Osteoblast (primary cell): ENCODE measurements around the gene FAM3C. TPM values are rescaled to one million over a fixed set of nuclear protein-coding genes. Genes with fewer than 3 reads are reported as not detected.
"Not testable (repeated sequence)": the region's sequence is repeated elsewhere in the genome, so short reads cannot be mapped to it uniquely, and the experiment has no call there.

Experiments
- DNase-seq: peaks from one replicate; pipeline ENCODE4 v3.0.0; 2011; ENCODE audit warnings: low spot score, mixed read lengths; ENCODE audit not compliant: insufficient read length; ENCODE audit errors: missing footprints
- H2AFZ ChIP-seq: 2 replicates; pipeline ENCODE4 v1.6.0; 2011; ENCODE audit warnings: mild to moderate bottlenecking, low read length
- H3K27ac ChIP-seq: 2 replicates; pipeline ENCODE4 v1.5.1; 2011; ENCODE audit warnings: mild to moderate bottlenecking, low read depth, low read length, moderate library complexity
- H3K27me3 ChIP-seq: 2 replicates; pipeline ENCODE4 v1.6.0; 2012; ENCODE audit warnings: mild to moderate bottlenecking, control low read depth, inconsistent platforms, low read length, moderate library complexity; ENCODE audit not compliant: insufficient read depth
- H3K36me3 ChIP-seq: 2 replicates; pipeline ENCODE4 v1.5.1; 2011; ENCODE audit warnings: mild to moderate bottlenecking, low read length, control low read depth, moderate library complexity; ENCODE audit not compliant: insufficient read depth
- H3K4me1 ChIP-seq: 2 replicates; pipeline ENCODE4 v1.5.1; 2011; ENCODE audit warnings: mild to moderate bottlenecking, low read length, control low read depth, moderate library complexity; ENCODE audit not compliant: insufficient read depth
- H3K4me2 ChIP-seq: 2 replicates; pipeline ENCODE4 v1.6.0; 2011; ENCODE audit warnings: mild to moderate bottlenecking, low read length; ENCODE audit not compliant: insufficient read depth
- H3K4me3 ChIP-seq: fragments of 200-600 bp; sonication (generic); 3 replicates; pipeline ENCODE4 v1.5.1; 2012; ENCODE audit warnings: mild to moderate bottlenecking, low read length, inconsistent platforms; ENCODE audit not compliant: insufficient read depth
- H3K79me2 ChIP-seq: 2 replicates; pipeline ENCODE4 v1.6.0; 2012; ENCODE audit warnings: mild to moderate bottlenecking, low read length, control low read depth, inconsistent platforms; ENCODE audit not compliant: insufficient read depth
- H3K9me3 ChIP-seq: 2 replicates; pipeline ENCODE4 v1.5.1; 2011; ENCODE audit warnings: low read depth, low read length, control low read depth
- H4K20me1 ChIP-seq: 2 replicates; pipeline ENCODE4 v1.6.0; 2012; ENCODE audit warnings: mild to moderate bottlenecking, low read length, control low read depth; ENCODE audit not compliant: insufficient read depth
- total RNA-seq: library from RNA; depleted of rRNA; stranded (reverse); fragments of >200 nt; gene quantifications from 2 replicates; pipeline ENCODE4 v1.2.3, GENCODE V29; 2012
- TF ChIP-seq, protein P1 (sequence below): IDR thresholded peaks from 2 replicates; pipeline ENCODE4 v1.5.1; 2011; ENCODE audit warnings: mild to moderate bottlenecking, low read depth, low read length, moderate library complexity; ENCODE audit errors: extremely low read depth

The FAM3C gene
- total RNA-seq, 1 donor, result 65.5 TPM

DNA sequence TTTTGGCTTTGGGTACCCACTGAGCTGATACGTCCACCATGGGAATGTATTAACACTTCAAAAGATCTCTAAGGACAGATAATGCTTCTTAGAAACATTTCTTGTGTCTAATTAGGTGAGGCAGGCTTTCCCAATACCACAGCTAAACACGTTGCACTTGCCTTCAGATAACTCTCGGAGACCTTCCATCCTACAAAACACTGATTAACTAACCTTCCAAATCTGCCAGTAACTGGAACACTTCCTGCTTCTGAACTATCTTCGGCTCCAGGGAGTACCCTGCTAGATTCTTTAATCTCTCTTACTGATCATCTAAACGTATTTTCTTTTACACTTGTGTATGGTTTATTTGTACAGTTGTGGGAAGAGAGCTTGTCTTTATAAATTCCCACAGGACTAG, 68.4 kb downstream of the FAM3C start:
- H3K27me3 ChIP-seq, result peaks cover 39% of the 10 kb centered on the region
- H3K36me3 ChIP-seq, result no peaks in the 10 kb centered on the region
- H3K9me3 ChIP-seq, result no peaks in the 10 kb centered on the region
- no peak overlapping the region for H3K4me3 ChIP-seq
- no peak for DNase-seq
- no peak overlapping the region for H3K27ac ChIP-seq
- H3K4me1 ChIP-seq, result peaks cover 17% of the 10 kb centered on the region
- no peaks in the 10 kb centered on the region for H3K79me2 ChIP-seq
- no peak overlapping the region for H2AFZ ChIP-seq
- H3K4me2 ChIP-seq, result no peak overlapping the region
- TF ChIP-seq, protein P1, sequence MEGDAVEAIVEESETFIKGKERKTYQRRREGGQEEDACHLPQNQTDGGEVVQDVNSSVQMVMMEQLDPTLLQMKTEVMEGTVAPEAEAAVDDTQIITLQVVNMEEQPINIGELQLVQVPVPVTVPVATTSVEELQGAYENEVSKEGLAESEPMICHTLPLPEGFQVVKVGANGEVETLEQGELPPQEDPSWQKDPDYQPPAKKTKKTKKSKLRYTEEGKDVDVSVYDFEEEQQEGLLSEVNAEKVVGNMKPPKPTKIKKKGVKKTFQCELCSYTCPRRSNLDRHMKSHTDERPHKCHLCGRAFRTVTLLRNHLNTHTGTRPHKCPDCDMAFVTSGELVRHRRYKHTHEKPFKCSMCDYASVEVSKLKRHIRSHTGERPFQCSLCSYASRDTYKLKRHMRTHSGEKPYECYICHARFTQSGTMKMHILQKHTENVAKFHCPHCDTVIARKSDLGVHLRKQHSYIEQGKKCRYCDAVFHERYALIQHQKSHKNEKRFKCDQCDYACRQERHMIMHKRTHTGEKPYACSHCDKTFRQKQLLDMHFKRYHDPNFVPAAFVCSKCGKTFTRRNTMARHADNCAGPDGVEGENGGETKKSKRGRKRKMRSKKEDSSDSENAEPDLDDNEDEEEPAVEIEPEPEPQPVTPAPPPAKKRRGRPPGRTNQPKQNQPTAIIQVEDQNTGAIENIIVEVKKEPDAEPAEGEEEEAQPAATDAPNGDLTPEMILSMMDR, result no peak
- H4K20me1 ChIP-seq, result no peaks in the 10 kb centered on the region

DNA sequence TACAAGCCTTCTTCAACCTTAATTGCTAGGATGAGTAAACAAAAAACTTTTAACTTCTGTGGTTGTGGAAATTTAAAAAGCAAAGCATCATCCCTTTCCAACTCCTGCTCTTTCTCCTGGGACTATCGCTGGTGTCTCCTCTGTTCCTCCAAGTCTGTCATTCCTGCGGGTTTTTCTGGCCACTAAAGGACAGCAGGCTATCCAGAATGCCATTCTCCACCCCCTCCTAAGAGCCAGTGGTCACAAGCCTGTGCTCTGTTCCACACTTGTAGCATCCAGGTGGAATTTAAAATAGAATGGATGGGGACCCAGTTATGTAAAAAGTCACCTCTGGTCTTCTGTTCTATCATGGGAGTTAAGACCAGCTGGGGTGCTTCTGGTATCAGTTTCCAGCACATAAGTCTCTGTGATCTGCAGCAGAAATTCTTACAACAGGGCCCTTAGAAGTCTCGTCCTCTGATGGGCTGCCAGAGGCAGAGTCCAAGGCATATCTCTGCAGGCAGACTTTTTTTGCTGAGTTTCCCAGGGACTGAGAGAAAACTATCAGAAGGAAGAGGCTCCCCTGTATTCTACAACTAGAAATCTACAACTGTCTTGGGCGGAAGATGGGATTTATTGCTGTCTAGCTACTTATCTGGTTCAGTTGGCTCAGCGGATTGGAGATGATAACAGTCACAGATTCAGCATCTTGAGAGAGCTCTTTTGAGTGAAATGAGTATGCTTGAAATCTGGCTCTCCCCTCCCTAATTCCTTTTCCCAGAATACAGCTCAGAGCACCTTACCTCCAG, 72.4 kb downstream of the FAM3C start:
- no peak for DNase-seq
- peaks cover 8% of the 10 kb centered on the region for H3K27me3 ChIP-seq
- H2AFZ ChIP-seq, result no peak overlapping the region
- H4K20me1 ChIP-seq, result no peaks in the 10 kb centered on the region
- no peaks in the 10 kb centered on the region for H3K36me3 ChIP-seq
- no peak overlapping the region for H3K4me3 ChIP-seq
- TF ChIP-seq, protein P1, result no peak
- H3K9me3 ChIP-seq, result no peaks in the 10 kb centered on the region
- no peak overlapping the region for H3K4me2 ChIP-seq
- H3K27ac ChIP-seq, result no peak overlapping the region
- no peaks in the 10 kb centered on the region for H3K4me1 ChIP-seq
- H3K79me2 ChIP-seq, result no peaks in the 10 kb centered on the region

GRCh38 chr7:121322460-121322859, 73.6 kb downstream of the FAM3C start:
- Histone ChIP-seq H3K4me1 (no peaks in the 10 kb centered on the region), H2AFZ (no peak overlapping the region), H3K27me3 (no peaks in the 10 kb centered on the region), H3K4me3 (no peak overlapping the region), H3K36me3 (no peaks in the 10 kb centered on the region), H3K9me3 (no peaks in the 10 kb centered on the region), H3K4me2 (no peak overlapping the region), H4K20me1 (no peaks in the 10 kb centered on the region), H3K79me2 (no peaks in the 10 kb centered on the region), H3K27ac (no peak overlapping the region)
- DNase-seq, result no peak
- TF ChIP-seq, protein P1, result no peak

DNA sequence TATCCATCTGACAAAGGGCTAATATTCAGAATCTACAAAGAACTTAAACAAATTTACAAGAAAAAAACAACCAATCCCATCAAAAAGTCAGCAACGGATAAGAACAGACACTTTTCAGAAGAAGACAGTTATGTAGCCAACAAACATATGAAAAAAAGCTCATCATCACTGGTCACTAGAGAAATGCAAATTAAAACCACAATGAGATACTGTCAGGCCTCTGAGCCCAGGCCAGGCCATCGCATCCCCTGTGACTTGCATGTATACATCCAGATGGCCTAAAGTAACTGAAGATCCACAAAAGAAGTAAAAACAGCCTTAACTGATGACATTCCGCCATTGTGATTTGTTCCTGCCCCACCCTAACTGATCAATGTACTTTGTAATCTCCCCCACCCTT, 80.9 kb downstream of the FAM3C start:
- H2AFZ ChIP-seq, H3K36me3 ChIP-seq, H3K9me3 ChIP-seq, H3K27ac ChIP-seq, H4K20me1 ChIP-seq, DNase-seq, H3K4me2 ChIP-seq, H3K27me3 ChIP-seq, H3K4me3 ChIP-seq, H3K79me2 ChIP-seq: not testable (repeated sequence)
- peaks cover 14% of the 10 kb centered on the region for H3K4me1 ChIP-seq
